ENCODE data around the gene POU2AF2. TPM values are rescaled to one million over a fixed set of nuclear protein-coding genes. Genes with fewer than 3 reads are reported as not detected.

Gene POU2AF2
- polyA plus RNA-seq, 2 of the 4 experiments (the other 2 are of a cell fraction): not detected

DNA sequence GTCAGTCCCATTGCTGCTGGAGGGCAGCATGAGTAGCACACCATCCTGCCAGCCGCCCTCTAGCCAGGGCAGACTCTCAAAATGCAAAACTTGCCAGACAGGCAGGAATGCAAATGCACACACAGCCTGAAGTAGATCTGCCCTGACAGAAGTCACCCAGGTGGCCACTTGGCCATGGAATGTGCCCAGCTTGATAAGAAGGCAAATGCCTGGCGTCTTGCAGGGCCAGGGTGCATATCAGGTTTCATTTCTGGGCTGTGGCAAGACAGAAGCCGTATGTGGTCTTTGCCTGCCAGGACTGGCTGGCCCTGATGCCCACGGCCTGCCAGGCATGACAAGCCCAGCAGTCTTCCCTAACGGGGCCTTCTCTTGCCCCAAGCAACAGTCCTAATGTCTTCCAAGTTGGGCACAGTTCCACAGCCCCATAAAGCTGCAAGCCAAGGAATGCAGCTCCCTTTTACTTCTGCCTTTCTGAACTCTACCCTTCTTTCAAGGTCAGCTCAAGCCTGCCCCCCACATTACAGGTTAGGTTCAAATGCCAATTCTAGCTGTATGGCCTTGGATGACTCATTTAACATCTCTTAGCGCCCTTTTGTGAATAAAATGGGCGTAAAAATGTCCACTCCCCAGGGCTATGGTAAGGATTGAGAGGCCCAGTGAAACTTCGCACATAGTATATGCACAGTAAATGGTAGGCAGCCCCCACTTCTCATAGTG, 82.5 kb downstream of the POU2AF2 start:
- Histone ChIP-seq H3K4me2 (no peak overlapping the region), H3K4me1 (peaks cover 8% of the 10 kb centered on the region; the same call in 2 of the 3 replicates), H3K9me3 (no peaks in the 10 kb centered on the region), H3K27ac (no peak overlapping the region), H3K4me3 (no peak overlapping the region)
- DNase-seq (ENCODE audit: low read depth in 1 of 2, low spot score in 1 of 2): no peak
- TF ChIP-seq ZSCAN20 (CRISPR knock-in tag; IDR thresholded peaks at IDR 0.05) (no peak), SREBF2 (IDR thresholded peaks at IDR 0.05) (no peak), GATA3 (IDR thresholded peaks at IDR 0.05; ENCODE audit: borderline replicate concordance) (no peak), HOXB5 (CRISPR knock-in tag; IDR thresholded peaks at IDR 0.05) (no peak), MYC (IDR thresholded peaks at IDR 0.05; ENCODE audit: borderline replicate concordance, low read length) (no peak), NFE2L2 (conservative IDR thresholded peaks at IDR 0.05; ENCODE audit: low read length) (no peak), SMC3 (IDR thresholded peaks at IDR 0.05) (no peak), CBX2 (IDR thresholded peaks at IDR 0.05; ENCODE audit: borderline replicate concordance, low read depth) (no peak), TP53 (CRISPR knock-in tag; IDR thresholded peaks at IDR 0.05) (no peak), JUNB (IDR thresholded peaks at IDR 0.05) (no peak)
- TF ChIP-seq, protein P1, sequence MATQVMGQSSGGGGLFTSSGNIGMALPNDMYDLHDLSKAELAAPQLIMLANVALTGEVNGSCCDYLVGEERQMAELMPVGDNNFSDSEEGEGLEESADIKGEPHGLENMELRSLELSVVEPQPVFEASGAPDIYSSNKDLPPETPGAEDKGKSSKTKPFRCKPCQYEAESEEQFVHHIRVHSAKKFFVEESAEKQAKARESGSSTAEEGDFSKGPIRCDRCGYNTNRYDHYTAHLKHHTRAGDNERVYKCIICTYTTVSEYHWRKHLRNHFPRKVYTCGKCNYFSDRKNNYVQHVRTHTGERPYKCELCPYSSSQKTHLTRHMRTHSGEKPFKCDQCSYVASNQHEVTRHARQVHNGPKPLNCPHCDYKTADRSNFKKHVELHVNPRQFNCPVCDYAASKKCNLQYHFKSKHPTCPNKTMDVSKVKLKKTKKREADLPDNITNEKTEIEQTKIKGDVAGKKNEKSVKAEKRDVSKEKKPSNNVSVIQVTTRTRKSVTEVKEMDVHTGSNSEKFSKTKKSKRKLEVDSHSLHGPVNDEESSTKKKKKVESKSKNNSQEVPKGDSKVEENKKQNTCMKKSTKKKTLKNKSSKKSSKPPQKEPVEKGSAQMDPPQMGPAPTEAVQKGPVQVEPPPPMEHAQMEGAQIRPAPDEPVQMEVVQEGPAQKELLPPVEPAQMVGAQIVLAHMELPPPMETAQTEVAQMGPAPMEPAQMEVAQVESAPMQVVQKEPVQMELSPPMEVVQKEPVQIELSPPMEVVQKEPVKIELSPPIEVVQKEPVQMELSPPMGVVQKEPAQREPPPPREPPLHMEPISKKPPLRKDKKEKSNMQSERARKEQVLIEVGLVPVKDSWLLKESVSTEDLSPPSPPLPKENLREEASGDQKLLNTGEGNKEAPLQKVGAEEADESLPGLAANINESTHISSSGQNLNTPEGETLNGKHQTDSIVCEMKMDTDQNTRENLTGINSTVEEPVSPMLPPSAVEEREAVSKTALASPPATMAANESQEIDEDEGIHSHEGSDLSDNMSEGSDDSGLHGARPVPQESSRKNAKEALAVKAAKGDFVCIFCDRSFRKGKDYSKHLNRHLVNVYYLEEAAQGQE (IDR thresholded peaks at IDR 0.05): no peak
- TF ChIP-seq, protein P2, sequence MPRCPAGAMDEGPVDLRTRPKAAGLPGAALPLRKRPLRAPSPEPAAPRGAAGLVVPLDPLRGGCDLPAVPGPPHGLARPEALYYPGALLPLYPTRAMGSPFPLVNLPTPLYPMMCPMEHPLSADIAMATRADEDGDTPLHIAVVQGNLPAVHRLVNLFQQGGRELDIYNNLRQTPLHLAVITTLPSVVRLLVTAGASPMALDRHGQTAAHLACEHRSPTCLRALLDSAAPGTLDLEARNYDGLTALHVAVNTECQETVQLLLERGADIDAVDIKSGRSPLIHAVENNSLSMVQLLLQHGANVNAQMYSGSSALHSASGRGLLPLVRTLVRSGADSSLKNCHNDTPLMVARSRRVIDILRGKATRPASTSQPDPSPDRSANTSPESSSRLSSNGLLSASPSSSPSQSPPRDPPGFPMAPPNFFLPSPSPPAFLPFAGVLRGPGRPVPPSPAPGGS (IDR thresholded peaks at IDR 0.05): no peak
- TF ChIP-seq, protein P3, sequence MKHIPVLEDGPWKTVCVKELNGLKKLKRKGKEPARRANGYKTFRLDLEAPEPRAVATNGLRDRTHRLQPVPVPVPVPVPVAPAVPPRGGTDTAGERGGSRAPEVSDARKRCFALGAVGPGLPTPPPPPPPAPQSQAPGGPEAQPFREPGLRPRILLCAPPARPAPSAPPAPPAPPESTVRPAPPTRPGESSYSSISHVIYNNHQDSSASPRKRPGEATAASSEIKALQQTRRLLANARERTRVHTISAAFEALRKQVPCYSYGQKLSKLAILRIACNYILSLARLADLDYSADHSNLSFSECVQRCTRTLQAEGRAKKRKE (CRISPR knock-in tag; IDR thresholded peaks at IDR 0.05; ENCODE audit: low read depth): no peak
- TF ChIP-seq, protein P4, sequence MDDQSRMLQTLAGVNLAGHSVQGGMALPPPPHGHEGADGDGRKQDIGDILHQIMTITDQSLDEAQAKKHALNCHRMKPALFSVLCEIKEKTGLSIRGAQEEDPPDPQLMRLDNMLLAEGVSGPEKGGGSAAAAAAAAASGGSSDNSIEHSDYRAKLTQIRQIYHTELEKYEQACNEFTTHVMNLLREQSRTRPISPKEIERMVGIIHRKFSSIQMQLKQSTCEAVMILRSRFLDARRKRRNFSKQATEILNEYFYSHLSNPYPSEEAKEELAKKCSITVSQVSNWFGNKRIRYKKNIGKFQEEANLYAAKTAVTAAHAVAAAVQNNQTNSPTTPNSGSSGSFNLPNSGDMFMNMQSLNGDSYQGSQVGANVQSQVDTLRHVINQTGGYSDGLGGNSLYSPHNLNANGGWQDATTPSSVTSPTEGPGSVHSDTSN (IDR thresholded peaks at IDR 0.05): no peak
- POLR2A ChIA-PET: no interaction called here
- no peak for ATAC-seq
- FAIRE-seq: no peak
- 56% methylated on average over 5 of the region's 8 CpGs for WGBS (ENCODE audit: missing lambda C conversion rate)
- CTCF ChIA-PET: interaction anchor here (0.9 kb wide), 1 partner anchor 10 kb away, joined by 3 read pairs; no protein-coding TSS in a partner anchor

DNA sequence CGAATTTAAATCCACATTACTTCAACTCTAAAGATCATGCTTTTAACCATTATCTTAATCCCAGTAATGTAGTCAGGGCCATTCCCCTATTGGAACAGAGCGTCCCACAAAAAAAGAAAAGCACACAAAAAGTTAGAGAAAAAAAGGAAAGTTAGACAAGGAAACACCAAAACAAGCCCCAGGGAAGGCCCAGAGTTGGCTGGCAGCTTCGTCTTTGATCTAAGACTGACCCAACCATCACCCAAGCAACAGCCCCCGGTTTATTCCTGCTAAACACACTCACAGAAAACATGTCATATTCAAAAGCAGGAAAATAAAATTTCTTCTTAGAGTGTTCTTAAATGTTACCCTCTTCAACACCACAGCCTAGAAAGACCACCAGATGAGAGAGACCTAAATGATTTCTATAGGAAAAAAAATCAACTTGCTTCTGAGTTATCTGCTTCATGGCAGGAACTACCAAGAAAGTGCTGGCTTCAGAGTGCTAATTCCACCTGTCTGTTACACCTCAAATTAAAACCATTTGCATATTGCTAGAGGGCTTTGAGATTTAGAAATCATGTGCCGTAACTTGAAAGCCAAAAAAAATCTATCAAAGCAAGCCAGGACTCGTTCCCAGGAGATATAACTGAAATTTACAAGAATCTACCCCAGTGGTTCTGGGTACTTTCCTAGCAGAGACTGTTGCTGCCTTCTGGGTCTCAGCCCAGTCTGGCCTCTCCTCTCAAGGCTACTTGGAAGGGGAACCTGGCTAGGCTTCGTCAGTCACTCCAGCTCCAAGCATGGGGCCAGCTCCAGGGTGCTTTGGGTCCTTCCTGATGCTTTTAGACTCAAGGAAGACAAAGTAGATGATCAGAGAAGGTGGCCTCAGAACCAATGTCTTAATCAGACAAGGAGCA, 84.0 kb downstream of the POU2AF2 start:
- 71% methylated on average over 6 of the region's 7 CpGs for WGBS (ENCODE audit: missing lambda C conversion rate)
- ATAC-seq (no peak), FAIRE-seq (no peak), DNase-seq (ENCODE audit: low read depth in 1 of 2, low spot score in 1 of 2) (no peak)
- H3K9me3 ChIP-seq: no peaks in the 10 kb centered on the region
- ChIA-PET POLR2A (no interaction called here), CTCF (no interaction called here)
- H3K27ac ChIP-seq: no peak overlapping the region
- peaks cover 10% of the 10 kb centered on the region for H3K4me1 ChIP-seq
- no peak overlapping the region for H3K4me3 ChIP-seq
- no peak overlapping the region for H3K4me2 ChIP-seq
- TF ChIP-seq BHLHE40 (IDR thresholded peaks at IDR 0.05; ENCODE audit: low read depth, low read length): no peak
- TF ChIP-seq ZC3H11A (IDR thresholded peaks at IDR 0.05): no peak
- no peak for TF ChIP-seq KDM1A (IDR thresholded peaks at IDR 0.05; ENCODE audit: low read depth)
- no peak for TF ChIP-seq TP53 (CRISPR knock-in tag; IDR thresholded peaks at IDR 0.05)
- TF ChIP-seq FOXS1 (CRISPR knock-in tag; IDR thresholded peaks at IDR 0.05): no peak
- no peak for TF ChIP-seq ZFP36 (IDR thresholded peaks at IDR 0.05; ENCODE audit: borderline replicate concordance, partially characterized antibody)
- TF ChIP-seq SREBF2 (IDR thresholded peaks at IDR 0.05): no peak
- TF ChIP-seq RCOR1 (IDR thresholded peaks at IDR 0.05; ENCODE audit: low read depth, low read length): no peak
- TF ChIP-seq NR3C1 (IDR thresholded peaks at IDR 0.05): no peak
- TF ChIP-seq, protein P5, sequence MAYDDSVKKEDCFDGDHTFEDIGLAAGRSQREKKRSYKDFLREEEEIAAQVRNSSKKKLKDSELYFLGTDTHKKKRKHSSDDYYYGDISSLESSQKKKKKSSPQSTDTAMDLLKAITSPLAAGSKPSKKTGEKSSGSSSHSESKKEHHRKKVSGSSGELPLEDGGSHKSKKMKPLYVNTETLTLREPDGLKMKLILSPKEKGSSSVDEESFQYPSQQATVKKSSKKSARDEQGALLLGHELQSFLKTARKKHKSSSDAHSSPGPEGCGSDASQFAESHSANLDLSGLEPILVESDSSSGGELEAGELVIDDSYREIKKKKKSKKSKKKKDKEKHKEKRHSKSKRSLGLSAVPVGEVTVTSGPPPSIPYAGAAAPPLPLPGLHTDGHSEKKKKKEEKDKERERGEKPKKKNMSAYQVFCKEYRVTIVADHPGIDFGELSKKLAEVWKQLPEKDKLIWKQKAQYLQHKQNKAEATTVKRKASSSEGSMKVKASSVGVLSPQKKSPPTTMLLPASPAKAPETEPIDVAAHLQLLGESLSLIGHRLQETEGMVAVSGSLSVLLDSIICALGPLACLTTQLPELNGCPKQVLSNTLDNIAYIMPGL (CRISPR knock-in tag; IDR thresholded peaks at IDR 0.05; ENCODE audit: borderline replicate concordance): no peak
- TF ChIP-seq, protein P3 (CRISPR knock-in tag; IDR thresholded peaks at IDR 0.05; ENCODE audit: low read depth): no peak
- TF ChIP-seq ZSCAN20 (CRISPR knock-in tag; IDR thresholded peaks at IDR 0.05): no peak
- no peak for TF ChIP-seq HEYL (CRISPR knock-in tag; IDR thresholded peaks at IDR 0.05)
- TF ChIP-seq, protein P6, sequence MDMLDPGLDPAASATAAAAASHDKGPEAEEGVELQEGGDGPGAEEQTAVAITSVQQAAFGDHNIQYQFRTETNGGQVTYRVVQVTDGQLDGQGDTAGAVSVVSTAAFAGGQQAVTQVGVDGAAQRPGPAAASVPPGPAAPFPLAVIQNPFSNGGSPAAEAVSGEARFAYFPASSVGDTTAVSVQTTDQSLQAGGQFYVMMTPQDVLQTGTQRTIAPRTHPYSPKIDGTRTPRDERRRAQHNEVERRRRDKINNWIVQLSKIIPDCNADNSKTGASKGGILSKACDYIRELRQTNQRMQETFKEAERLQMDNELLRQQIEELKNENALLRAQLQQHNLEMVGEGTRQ (IDR thresholded peaks at IDR 0.05): no peak
